Naive thymus-derived CD8-positive, alpha-beta T cell (primary cell): ENCODE measurements around the gene AGAP9. TPM values are rescaled to one million over a fixed set of nuclear protein-coding genes. Genes with fewer than 3 reads are reported as not detected.
"Not testable (repeated sequence)": the region's sequence is repeated elsewhere in the genome, so short reads cannot be mapped to it uniquely, and the experiment has no call there.

Source experiments
- ATAC-seq, 2 donors: fragments of 150-1000 bp; cut with Tn5 transposase in 1 of 2; sonication (Bioruptor Pico), chemical (Tn5 transposase) in 1 of 2; 1 replicate in 1 of 2; 2 replicates in 1 of 2; pipeline ENCODE4 v1.10.0; 2021; ENCODE audit warnings: mild to moderate bottlenecking in 2 of 2, moderate library complexity in 2 of 2
- POLR2A ChIA-PET: fragments of 350-600 bp; sonication (Branson Sonifier 250); formaldehyde crosslinking; loops from one replicate; lab custom pipeline; 2021; ENCODE audit warnings: antibody characterized with exemption; lab: Charles Lee
- DNase-seq, 10 donors: peaks; one replicate each; pipeline versions ENCODE4 v3.0.0 to v3.0.0-alpha.2; 2020 to 2022
- H3K27ac Mint-ChIP-seq, 10 donors: one replicate each; pipeline ENCODE4 v1.8.0; 2020 to 2022; ENCODE audit warnings: mild to moderate bottlenecking in 10 of 10, mixed read lengths in 10 of 10, moderate library complexity in 4 of 10, inconsistent platforms in 1 of 10
- H3K27me3 Mint-ChIP-seq, 5 donors: one replicate each; pipeline ENCODE4 v1.8.0; 2021 to 2022; ENCODE audit warnings: mixed read lengths in 5 of 5
- H3K36me3 Mint-ChIP-seq, 3 donors: one replicate each; pipeline ENCODE4 v1.8.0; 2020 to 2022; ENCODE audit warnings: mixed read lengths in 3 of 3, mild to moderate bottlenecking in 2 of 3, inconsistent platforms in 1 of 3
- H3K4me1 Mint-ChIP-seq, 4 donors: one replicate each; pipeline ENCODE4 v1.8.0; 2021 to 2022; ENCODE audit warnings: mixed read lengths in 4 of 4
- H3K4me3 Mint-ChIP-seq, 10 donors: one replicate each; pipeline ENCODE4 v1.8.0; 2020 to 2022; ENCODE audit warnings: mild to moderate bottlenecking in 10 of 10, mixed read lengths in 10 of 10, moderate library complexity in 6 of 10, inconsistent platforms in 1 of 10
- H3K9me3 Mint-ChIP-seq, 9 donors: one replicate each; pipeline ENCODE4 v1.8.0; 2020 to 2022; ENCODE audit warnings: mixed read lengths in 9 of 9, mild to moderate bottlenecking in 3 of 9, inconsistent platforms in 1 of 9, moderate library complexity in 1 of 9
- polyA plus RNA-seq, 3 donors: library from polyadenylated mRNA; unstranded; fragments of 300-500 nt; fragmentation: Illumina TruSeq; gene quantifications; one replicate each; pipeline ENCODE4 v1.2.3, GENCODE V29; 2021
- total RNA-seq, 8 experiments: library from RNA in 2 of 8; stranded (reverse) in 2 of 8; gene quantifications; one replicate each; pipeline ENCODE4 v1.2.3 and lab custom pipeline; 2021 to 2026

Gene AGAP9
- total and polyA plus RNA-seq, 5 experiments from 2014 or later = 0.09 to 10.1 (median 0.31) TPM

DNA sequence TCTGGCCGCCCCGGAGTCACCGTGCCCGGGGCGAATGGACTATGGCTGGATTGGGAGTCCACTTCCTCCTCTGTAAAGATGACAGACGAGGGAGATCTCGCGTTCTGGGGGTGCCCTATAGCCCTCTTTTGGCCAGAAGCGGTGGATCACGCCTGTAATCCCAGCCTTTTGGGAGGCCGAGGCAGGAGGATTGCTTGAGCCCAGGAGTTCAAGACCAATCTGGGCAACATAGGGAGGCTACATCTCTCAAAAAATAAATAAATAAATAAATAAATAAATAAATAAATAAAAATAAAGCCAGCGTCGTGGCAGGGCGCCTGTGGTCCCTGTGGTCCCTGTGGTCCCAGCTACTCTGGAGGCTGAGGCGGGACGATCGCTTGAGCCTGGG is 30.4 kb upstream of the AGAP9 start:
- H3K36me3 Mint-ChIP-seq, ATAC-seq, POLR2A ChIA-PET, H3K27me3 Mint-ChIP-seq, H3K9me3 Mint-ChIP-seq: not testable (repeated sequence)
- peak in 1 of 10 donors; percentile 17 for DNase-seq
- Mint-ChIP-seq H3K27ac (peak overlapping the region in 5 of 10 donors; percentile 32 to 98 (median 74)), H3K4me3 (peak overlapping the region in 9 of 10 donors; percentile 44 to 99 (median 95)), H3K4me1 (peaks cover 5 to 11% (median 7%) of the 10 kb centered on the region in 4 donors)

DNA sequence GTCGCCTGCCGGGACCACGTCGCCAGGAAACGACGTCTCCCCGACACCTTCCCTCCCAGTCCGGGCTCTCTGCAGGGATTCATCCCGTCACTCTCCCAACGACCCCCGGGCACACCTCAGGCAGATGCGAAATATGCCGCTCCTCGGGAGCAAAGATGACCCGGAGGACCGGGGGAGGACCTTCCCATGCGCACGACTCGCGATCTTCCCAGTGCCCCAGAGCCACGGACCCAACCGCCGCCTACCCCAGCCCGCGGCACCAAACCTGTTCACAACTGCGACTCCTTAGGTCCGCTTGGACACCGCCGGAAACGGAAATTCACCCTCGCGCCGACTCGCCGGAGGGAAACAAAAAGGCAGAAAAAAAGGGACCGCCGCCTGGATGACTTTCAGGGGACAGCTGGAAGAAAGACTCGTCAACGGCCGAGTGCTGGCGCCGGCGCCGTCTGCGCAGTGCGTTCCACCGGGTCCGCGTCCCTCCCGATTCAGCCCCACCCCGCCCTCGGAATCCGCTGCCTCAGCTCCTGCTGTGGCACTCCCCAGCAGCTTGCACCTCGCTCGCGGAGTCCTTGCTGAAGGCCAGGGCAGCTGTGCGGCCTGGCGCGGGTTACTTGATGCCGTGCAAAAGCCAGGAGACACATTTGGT is 29.9 kb upstream of the AGAP9 start:
- H3K36me3 Mint-ChIP-seq, POLR2A ChIA-PET, H3K27me3 Mint-ChIP-seq, H3K9me3 Mint-ChIP-seq: not testable (repeated sequence)
- Mint-ChIP-seq H3K4me3 (peak overlapping the region; percentile 95 to 100 (median 98)), H3K4me1 (peaks cover 5 to 11% (median 7%) of the 10 kb centered on the region in 4 donors), H3K27ac (peak overlapping the region; percentile 95 to 99 (median 97))
- DNase-seq (peak; percentile 43 to 87 (median 62)), ATAC-seq (peak; percentile 88 to 90)

DNA sequence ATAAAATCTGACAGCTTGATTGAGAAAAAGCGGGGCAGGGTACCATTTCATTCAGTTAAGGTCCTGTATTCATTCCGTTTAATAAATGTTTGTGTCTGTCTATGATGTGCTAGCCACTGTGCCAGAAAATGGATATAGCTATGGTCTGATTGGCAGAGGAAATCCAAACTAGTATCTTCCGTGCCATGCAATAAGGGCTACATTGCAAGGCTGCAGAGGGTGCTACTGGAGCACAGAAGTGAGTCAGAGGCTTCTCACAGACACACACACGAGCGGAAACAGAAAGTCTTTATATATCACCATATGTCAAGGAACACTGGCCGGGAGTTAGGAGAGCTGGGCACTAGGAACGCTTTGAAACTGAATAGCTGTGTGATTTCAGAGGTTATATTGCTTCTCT is 29.3 kb upstream of the AGAP9 start:
- ATAC-seq = peak; percentile 75 to 79
- Mint-ChIP-seq H3K4me1 (peaks cover 5 to 11% (median 7%) of the 10 kb centered on the region in 4 donors), H3K4me3 (peak overlapping the region; percentile 95 to 100 (median 98)), H3K27ac (peak overlapping the region; percentile 95 to 99 (median 97))
- H3K9me3 Mint-ChIP-seq, POLR2A ChIA-PET, H3K27me3 Mint-ChIP-seq, H3K36me3 Mint-ChIP-seq: not testable (repeated sequence)
- DNase-seq = peak in 9 of 10 donors; percentile 7 to 65 (median 43)

DNA sequence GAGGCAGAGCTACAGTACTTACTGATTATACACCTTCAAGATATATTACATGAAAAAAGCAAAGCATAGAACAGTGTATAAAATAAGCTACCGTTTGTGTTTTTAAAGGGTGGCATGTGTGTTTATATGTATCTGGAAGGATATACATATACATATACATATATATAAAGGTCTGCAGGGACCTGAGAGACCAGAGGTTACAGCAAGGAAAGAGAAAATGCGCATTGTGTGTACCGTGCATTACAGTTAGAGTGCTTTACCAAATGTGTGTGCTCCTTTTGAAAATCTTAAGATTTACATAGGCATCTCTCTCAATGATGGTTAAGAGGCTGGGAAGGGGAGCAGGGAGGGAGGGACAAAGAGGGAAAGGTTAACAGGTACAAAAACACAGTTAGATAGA is 23.8 kb upstream of the AGAP9 start:
- ATAC-seq, DNase-seq, H3K4me3 Mint-ChIP-seq, H3K9me3 Mint-ChIP-seq, H3K4me1 Mint-ChIP-seq, H3K27ac Mint-ChIP-seq, H3K27me3 Mint-ChIP-seq, POLR2A ChIA-PET: not testable (repeated sequence)
- H3K36me3 Mint-ChIP-seq = peaks cover 0 to 19% (median 2%) of the 10 kb centered on the region in 3 donors

DNA sequence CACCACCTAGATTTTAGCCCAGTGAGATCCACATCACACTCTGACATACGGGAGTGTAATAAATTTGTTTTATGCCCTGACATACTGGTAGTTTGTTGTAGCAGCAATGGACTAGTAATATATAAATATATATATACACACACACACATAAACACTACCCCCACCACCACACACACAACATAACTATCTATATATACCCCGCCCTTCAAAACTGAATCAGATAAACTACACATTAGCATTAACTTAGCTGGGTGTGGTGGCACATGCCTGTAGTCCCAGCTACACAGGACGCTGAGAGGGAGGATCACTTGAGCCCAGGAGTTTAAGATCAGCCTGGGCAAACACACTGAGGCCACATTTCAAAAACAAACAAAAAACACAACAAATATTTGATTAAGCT is 13.0 kb upstream of the AGAP9 start:
- H3K9me3 Mint-ChIP-seq, H3K27ac Mint-ChIP-seq, H3K4me1 Mint-ChIP-seq, H3K4me3 Mint-ChIP-seq, DNase-seq, H3K27me3 Mint-ChIP-seq, ATAC-seq, H3K36me3 Mint-ChIP-seq, POLR2A ChIA-PET: not testable (repeated sequence)

DNA sequence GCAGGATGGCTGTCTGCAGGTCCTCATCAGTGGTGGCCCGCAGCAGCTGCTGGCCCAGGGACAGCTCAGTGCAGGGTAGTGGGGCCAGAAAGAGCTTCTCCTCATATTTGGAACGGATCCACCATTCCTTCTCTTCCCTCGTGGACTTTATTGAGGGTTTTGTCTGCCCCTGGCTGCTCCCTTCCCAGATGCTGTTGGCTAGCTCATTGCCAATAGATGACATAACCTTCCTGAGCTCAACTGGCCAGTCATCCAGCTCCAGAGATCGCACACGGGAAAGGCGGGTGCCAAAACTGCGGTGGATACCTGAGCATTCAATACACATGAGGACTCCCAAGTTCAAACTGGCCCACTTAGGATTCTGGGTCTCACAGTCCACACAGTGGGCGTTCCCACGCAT is 21.1 kb downstream of the AGAP9 start:
- not testable (repeated sequence) for H3K4me3 Mint-ChIP-seq

DNA sequence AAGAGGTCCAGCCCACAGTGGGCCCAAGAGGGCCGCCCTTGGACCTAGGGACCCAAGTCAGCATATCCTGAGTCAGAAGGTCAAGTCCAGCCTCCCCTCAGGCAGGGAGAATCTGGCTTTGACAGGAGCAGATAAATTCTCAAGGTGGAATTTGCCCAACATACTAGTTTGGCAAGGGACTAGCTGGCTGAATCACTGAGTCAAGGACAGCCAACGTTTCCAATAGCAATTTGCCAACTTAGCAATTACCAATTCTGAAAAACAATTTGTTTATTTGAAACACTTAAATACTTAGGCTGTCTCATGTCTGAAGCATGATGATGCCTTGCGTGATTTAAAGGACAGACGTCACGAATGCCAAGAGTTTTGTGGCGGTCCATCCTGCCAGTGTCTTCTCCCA is 29.2 kb downstream of the AGAP9 start:
- H3K4me1 Mint-ChIP-seq, H3K27me3 Mint-ChIP-seq, ATAC-seq, H3K27ac Mint-ChIP-seq, POLR2A ChIA-PET, DNase-seq, H3K4me3 Mint-ChIP-seq, H3K9me3 Mint-ChIP-seq, H3K36me3 Mint-ChIP-seq: not testable (repeated sequence)

More for the DNA sequence above, 21.1 kb downstream of the AGAP9 start:
- H3K27ac Mint-ChIP-seq, H3K36me3 Mint-ChIP-seq, H3K4me1 Mint-ChIP-seq, ATAC-seq, H3K9me3 Mint-ChIP-seq, POLR2A ChIA-PET, H3K27me3 Mint-ChIP-seq, DNase-seq: not testable (repeated sequence)

DNA sequence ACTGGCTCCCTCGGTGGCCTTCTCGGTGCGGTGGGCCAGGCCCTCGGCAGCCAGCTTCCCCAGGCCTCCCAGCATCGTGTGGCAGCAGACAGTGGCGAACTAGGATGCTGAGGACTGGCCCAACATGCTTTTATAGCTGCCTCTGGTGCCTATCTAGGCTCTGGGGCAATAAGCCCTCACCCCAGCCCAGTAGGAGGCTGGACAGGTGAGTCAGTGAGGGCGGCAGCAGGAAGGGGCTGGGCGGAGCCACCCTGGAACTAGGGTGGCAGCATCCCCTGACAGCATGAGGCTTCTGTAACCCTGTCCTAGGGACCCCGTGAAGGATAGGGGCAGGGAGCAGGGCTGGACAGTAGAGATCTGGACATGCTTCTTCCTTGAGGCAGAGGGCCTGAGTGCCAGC is 31.8 kb downstream of the AGAP9 start, which contains the start of gene FAM25G:
TSS of gene FAM25G (minus strand) at position 101 of the 400 bp plus-strand sequence. CDS start at position 75, 26 bp downstream.
- POLR2A ChIA-PET, H3K9me3 Mint-ChIP-seq, ATAC-seq, H3K36me3 Mint-ChIP-seq, H3K27ac Mint-ChIP-seq, H3K4me3 Mint-ChIP-seq, H3K4me1 Mint-ChIP-seq, H3K27me3 Mint-ChIP-seq, DNase-seq: not testable (repeated sequence)

DNA sequence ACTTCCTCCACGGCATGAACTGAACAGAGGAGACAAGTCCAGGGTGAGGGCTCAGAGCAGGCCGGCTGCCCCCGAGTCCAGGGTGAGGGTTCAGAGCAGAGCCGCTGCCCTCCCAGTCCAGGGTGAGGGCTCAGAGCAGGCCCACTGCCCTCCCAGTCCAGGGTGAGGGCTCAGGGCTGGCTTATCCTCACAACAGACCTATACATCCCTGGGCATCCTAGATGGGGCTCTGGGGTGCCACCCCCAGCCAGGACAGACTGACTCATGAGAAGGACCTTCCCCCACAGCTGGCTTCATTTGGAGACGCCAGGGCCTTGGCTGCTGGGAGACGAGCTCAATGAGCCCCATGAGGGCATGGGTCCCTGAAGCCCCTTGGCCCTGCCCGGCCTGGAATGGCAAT is 33.8 kb downstream of the AGAP9 start:
- POLR2A ChIA-PET, H3K4me3 Mint-ChIP-seq, H3K4me1 Mint-ChIP-seq, DNase-seq, H3K36me3 Mint-ChIP-seq, H3K27ac Mint-ChIP-seq, ATAC-seq, H3K27me3 Mint-ChIP-seq, H3K9me3 Mint-ChIP-seq: not testable (repeated sequence)

DNA sequence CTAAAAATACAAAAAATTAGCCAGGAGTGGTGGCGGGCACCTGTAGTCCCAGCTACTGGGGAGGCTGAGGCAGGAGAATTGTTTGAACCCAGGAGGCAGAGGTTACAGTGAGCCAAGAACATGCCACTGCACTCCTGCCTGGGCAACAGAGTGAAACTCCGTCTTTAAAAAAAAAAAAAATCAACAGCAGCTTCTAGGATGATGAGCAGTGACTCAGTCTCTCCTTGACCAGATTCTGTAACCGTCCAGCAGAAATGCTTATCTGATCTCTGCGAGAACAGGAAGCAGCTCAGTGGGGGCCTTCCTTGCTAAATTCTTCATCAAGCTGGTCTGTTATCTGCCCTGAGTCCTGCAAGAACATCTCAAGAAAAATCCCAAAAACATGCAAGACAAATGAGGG is 37.5 kb downstream of the AGAP9 start:
- not testable (repeated sequence) for H3K27me3 Mint-ChIP-seq

DNA sequence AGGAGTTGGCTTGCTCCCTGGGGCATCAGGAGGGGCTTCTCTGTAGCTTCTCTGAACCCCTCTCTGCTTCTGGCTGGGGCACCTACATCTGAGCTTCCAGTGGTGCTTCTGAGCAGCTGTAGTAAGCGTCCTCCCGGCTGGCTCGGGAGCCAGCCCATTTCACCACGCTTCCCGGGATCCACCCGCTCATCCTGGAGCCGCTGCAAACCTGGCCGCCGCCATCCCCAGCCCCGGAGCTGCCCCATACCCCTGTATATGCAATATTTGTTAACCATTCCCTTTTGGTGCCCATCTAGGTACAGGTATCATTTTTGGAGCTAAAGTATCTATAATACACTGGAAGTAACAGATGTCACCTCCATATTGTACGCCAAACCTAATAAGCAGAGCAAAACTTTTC is 38.7 kb downstream of the AGAP9 start:
- H3K36me3 Mint-ChIP-seq, H3K27ac Mint-ChIP-seq, H3K9me3 Mint-ChIP-seq, H3K4me3 Mint-ChIP-seq, H3K27me3 Mint-ChIP-seq, DNase-seq, POLR2A ChIA-PET, ATAC-seq, H3K4me1 Mint-ChIP-seq: not testable (repeated sequence)

More for the DNA sequence above, 37.5 kb downstream of the AGAP9 start:
- ATAC-seq, H3K4me3 Mint-ChIP-seq, H3K4me1 Mint-ChIP-seq, POLR2A ChIA-PET, H3K9me3 Mint-ChIP-seq, H3K36me3 Mint-ChIP-seq, DNase-seq, H3K27ac Mint-ChIP-seq: not testable (repeated sequence)

DNA sequence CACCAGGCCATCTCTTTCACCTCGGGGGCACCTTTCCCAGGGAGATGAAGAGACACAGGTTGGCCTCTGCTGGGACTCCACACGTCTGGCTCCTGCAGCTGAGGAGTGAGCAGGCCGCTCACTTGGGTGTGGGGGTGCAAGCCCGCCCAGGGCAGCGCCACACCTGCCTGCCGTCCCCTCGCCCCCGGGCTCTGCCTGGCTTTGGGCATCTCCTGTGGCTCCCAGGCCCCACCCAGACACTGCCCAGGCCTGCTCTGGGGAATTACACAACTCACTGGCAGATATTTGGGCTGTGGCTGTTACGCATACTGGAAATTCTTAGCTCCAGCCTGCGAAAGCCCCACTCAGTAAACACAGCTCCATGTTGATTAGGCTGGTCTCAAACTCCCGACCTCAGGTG is 39.5 kb downstream of the AGAP9 start, which contains the start of gene ANXA8:
TSS of gene ANXA8 (minus strand) at position 193 of the 400 bp plus-strand sequence. CDS start at position 11, 182 bp downstream.
- not testable (repeated sequence) for H3K27ac Mint-ChIP-seq, H3K27me3 Mint-ChIP-seq, ATAC-seq

DNA sequence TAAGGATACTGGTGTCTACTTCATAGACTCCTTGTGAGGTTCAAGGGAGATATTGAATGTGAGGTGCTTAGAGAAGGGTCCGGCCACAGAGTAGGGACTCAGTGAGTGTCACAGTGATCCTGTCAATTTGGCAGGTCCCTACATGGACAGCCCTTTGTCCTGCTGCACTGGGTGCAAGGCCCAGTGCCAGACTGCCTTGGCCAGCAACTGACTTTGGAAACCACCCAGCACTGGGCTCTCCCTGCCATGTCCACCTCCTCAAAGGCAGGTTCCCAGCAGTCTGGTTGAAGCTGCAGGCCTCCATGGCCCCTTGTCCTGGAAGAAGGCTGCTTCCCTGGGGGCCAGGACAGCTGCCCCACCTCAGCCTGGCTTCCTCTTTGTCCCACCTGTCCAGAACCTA is 41.1 kb downstream of the AGAP9 start:
- H3K27ac Mint-ChIP-seq, ATAC-seq, H3K4me3 Mint-ChIP-seq, POLR2A ChIA-PET, H3K27me3 Mint-ChIP-seq, DNase-seq, H3K4me1 Mint-ChIP-seq, H3K36me3 Mint-ChIP-seq, H3K9me3 Mint-ChIP-seq: not testable (repeated sequence)

More for the DNA sequence above, 39.5 kb downstream of the AGAP9 start, which contains the start of gene ANXA8:
- DNase-seq, H3K4me1 Mint-ChIP-seq, H3K36me3 Mint-ChIP-seq, POLR2A ChIA-PET, H3K9me3 Mint-ChIP-seq, H3K4me3 Mint-ChIP-seq: not testable (repeated sequence)

DNA sequence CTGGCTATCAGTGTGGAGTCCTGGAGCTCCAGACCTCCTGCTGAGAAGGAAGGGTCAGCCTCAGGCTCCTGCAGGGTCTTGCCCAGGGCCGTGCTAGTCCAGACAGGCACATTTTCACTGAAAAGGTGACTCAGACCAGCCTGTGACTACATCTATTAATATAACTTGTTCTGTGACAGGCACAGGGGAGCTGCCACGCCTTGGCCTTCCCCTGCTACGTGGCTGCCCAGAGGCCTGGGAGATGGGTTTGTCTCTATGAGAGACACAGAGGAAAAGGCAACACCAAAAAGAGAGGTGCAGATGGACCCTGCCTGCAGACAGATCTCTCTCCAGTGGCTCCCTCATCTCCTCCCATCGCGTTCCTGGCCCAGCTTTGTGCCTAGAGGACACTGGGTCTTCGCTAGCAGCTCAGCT is 41.7 kb downstream of the AGAP9 start:
- H3K9me3 Mint-ChIP-seq, H3K27me3 Mint-ChIP-seq, H3K4me3 Mint-ChIP-seq: not testable (repeated sequence)

More for the DNA sequence above, 41.7 kb downstream of the AGAP9 start:
- H3K4me1 Mint-ChIP-seq, H3K36me3 Mint-ChIP-seq, H3K27ac Mint-ChIP-seq, ATAC-seq, POLR2A ChIA-PET, DNase-seq: not testable (repeated sequence)
